OCI-LY3 (cell line): ENCODE measurements around the gene SPATA31A3.
"Not testable (repeated sequence)": the region's sequence is repeated elsewhere in the genome, so short reads cannot be mapped to it uniquely, and the experiment has no call there.

Experiments used
- EZH2phosphoT487 ChIP-seq: fragments of 200-600 bp; shearing (Covaris generic); IDR thresholded peaks from 2 replicates; pipeline ENCODE4 v1.6.1; 2018; ENCODE audit warnings: antibody characterized with exemption, mixed run types, low read depth
- TF ChIP-seq, protein P1 (sequence below): fragments of 200-600, 300-600 bp; sonication (generic); IDR thresholded peaks from 2 replicates; pipeline ENCODE4 v1.5.1; 2014; ENCODE audit warnings: antibody characterized with exemption, low read length, low read depth

DNA sequence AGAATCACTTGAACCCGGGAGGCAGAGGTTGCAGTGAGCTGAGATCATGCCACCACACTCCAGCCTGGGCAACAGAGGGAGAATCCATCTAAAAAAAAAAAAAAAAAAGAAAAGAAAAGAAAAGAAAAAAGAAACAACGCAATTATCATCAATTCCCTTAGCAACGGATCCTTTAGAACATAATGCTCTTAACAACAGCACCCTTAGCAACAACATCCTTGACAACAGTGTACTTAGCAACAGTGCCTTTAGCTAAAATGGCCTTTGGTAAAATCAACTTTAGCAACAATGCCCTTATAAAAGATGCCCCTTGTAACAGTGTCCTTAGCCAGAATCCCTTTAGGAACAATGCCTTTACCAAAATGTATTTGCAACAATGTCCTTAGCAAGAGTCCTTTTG, 54.7 kb downstream of the SPATA31A3 start:
- TF ChIP-seq, protein P1, sequence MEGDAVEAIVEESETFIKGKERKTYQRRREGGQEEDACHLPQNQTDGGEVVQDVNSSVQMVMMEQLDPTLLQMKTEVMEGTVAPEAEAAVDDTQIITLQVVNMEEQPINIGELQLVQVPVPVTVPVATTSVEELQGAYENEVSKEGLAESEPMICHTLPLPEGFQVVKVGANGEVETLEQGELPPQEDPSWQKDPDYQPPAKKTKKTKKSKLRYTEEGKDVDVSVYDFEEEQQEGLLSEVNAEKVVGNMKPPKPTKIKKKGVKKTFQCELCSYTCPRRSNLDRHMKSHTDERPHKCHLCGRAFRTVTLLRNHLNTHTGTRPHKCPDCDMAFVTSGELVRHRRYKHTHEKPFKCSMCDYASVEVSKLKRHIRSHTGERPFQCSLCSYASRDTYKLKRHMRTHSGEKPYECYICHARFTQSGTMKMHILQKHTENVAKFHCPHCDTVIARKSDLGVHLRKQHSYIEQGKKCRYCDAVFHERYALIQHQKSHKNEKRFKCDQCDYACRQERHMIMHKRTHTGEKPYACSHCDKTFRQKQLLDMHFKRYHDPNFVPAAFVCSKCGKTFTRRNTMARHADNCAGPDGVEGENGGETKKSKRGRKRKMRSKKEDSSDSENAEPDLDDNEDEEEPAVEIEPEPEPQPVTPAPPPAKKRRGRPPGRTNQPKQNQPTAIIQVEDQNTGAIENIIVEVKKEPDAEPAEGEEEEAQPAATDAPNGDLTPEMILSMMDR = not testable (repeated sequence)
- not testable (repeated sequence) for TF ChIP-seq EZH2phosphoT487
